Cardiac ventricle fibroblast (primary cell): ENCODE data around the gene NKIRAS2. TPM values are rescaled to one million over a fixed set of nuclear protein-coding genes. Genes with fewer than 3 reads are reported as not detected.

Source experiments
- total RNA-seq: library from RNA; depleted of rRNA; stranded (reverse); fragments of >200 nt; gene quantifications from 2 replicates; pipeline ENCODE4 v1.2.3, GENCODE V29; 2015

NKIRAS2 gene
- total RNA-seq = 38.6 and 40.2 TPM in 2 replicates

DNA sequence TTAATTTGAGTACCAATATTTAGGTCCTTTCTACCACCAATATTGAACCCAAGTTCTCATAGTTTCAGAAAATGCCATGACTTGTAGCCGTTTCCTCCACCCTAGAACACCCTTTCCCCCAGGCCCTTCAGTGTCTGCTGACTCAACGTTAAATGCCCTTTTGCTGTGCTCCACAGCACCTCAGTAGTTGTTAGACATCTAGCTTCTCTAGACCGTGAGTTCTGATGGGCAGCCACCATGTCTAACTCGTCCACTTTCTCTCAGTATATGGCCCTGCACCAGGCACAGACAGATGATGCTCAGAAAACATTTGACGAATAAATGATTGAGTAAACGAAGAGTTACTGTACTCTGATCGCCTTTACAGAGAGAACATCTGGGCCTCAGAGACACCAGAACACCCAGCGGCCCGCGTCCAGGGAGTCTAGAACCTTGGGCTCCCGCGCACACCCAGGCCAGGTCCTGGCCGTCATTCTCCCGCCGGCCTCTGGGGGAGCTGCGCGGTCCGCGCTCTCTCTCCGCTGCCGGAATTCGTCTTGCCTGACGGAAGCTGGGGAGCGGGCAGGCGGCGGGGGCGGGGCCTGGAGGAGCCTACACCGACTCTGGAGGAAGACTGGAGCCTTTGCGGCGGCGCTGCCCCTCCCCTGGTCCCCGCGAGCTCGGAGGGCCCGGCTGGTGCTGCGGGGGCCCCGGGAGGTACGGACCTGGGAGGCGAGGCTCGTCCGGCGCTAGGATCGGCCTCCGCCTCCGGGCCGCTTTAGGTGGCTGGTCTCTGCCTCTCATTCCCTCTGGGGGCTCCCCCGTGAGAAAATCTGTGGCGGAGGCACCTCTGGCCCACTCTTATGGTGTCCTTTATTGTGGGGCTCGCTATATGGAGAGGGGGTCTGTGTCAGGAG, at the start of gene NKIRAS2:
TSS of gene NKIRAS2 (plus strand) at position 582 of the 896 bp plus-strand sequence. CDS start 1,488 bp downstream, outside the sequence.

DNA sequence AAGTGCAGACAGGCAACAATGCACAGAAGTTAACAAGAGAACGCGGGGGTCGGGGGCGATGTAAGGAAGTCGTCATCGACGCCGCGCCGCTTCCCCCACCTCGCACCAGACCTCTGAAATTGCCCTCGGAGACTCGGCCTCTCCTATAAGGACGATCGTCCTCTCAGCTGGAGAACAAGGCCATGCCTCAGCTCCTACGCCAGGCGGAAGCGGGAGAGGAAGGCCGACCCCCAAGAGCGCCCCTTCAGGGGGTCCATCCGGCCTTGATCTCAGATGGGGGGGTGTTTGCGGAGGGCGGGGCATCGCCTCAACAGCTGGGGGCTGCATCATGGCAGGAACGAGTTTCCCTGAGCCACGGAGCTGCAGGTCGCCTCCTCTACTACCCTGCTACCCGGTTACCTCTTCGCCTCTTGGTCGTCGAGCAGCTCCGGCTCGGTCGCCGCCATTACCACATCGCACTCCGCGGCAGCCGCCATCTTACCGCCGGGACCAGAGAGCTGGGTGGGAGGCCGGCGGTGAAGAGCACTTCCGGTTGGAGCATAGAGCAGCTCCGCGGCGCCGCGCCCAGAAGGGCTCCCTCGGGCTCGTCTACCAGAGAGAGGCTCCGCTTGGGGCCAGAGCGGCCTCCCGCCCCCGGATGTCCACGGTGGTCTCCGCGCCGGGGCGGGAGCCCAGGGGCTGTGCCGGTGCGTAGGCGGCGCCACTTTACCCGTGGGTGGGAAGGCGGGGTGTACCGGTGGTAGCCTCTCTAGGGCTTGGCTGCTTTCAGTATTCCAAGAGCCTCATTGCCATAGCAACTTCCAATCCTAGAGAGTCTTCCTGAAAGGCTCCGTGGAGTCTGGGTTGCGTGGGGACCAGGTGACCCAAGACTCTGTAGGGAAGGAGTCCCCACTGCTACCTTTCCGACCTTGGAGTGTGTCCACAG, 2.7 kb upstream of the NKIRAS2 start, which contains the start of gene DNAJC7:
TSS of gene DNAJC7 (minus strand) at position 499 of the 925 bp plus-strand sequence. CDS start at position 476, 23 bp downstream.

DNA sequence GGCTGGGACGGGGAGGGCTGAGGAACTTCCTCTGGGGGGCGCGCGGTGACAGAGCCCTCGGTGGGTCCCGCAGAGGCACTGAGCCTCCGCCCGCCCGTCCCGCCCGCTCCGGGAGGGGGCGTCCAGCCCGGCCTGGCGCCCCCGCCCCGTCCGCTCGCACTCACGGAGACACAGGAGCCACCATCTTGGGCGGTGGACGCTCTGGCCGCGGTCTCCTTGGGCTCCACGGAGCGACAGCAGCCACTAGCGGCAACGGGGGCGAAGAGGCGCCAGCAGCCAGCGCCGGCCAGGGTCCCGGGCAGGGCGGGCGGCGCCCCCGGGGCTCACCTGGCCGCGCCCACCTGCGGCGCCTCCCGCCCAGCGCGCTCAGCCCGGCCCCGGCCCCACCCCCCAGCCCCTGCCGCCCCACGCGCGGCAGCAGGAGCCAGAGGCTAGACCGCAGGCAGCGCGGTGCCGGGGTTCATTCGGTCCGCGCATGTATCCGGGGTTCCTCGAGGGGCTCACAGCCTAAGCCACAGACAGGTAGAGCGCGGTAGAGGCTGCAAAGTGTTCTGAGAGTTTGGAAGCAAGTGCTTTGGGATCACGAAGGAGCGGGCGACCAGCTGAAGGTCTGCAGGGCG, 30.6 kb downstream of the NKIRAS2 start, which contains the start of gene C17orf113:
TSS of gene C17orf113 (minus strand) at position 209 of the 620 bp plus-strand sequence. CDS start 7,225 bp downstream, outside the sequence.

Other genes starting within 250 kb of the NKIRAS2 start
- gene JUP, start 233.4 kb upstream of the NKIRAS2 start, total RNA-seq = 22.5 and 23.7 TPM in 2 replicates
- gene P3H4, start 208.1 kb upstream of the NKIRAS2 start, total RNA-seq = 52.4 and 54.5 TPM in 2 replicates
- 395 and 437 TPM in 2 replicates for gene FKBP10, start 207.1 kb upstream of the NKIRAS2 start, total RNA-seq
- gene NT5C3B, start 183.9 kb upstream of the NKIRAS2 start, total RNA-seq = 47.2 and 58.6 TPM in 2 replicates
- gene KLHL10, start 182.3 kb upstream of the NKIRAS2 start, total RNA-seq = not detected in 2 replicates
- 16.5 and 18.0 TPM in 2 replicates for gene KLHL11, start 154.7 kb upstream of the NKIRAS2 start, total RNA-seq
- 185 and 187 TPM in 2 replicates for gene ACLY, start 101.1 kb upstream of the NKIRAS2 start, total RNA-seq
- gene ODAD4, start 89.5 kb upstream of the NKIRAS2 start, total RNA-seq = 0.06 and 0.20 TPM in 2 replicates
- gene CNP, start 53.3 kb upstream of the NKIRAS2 start, total RNA-seq = 63.9 and 70.5 TPM in 2 replicates
- 57.4 and 58.8 TPM in 2 replicates for gene DNAJC7, start 2.7 kb upstream of the NKIRAS2 start, total RNA-seq
- gene C17orf113, start 30.5 kb downstream of the NKIRAS2 start, total RNA-seq = 0.19 TPM in 1 of 2 replicates, not detected in the other
- gene ZNF385C, start 78.4 kb downstream of the NKIRAS2 start, total RNA-seq = not detected in 2 replicates
- 10.2 and 11.9 TPM in 2 replicates for gene DHX58, start 92.6 kb downstream of the NKIRAS2 start, total RNA-seq
- gene KAT2A, start 101.3 kb downstream of the NKIRAS2 start, total RNA-seq = 13.4 and 14.2 TPM in 2 replicates
- gene HSPB9, start 102.7 kb downstream of the NKIRAS2 start, total RNA-seq = not detected in 2 replicates
- gene RAB5C, start 134.9 kb downstream of the NKIRAS2 start, total RNA-seq = 76.3 and 89.0 TPM in 2 replicates
- gene KCNH4, start 161.1 kb downstream of the NKIRAS2 start, total RNA-seq = not detected in 2 replicates
- not detected in 2 replicates for gene HCRT, start 165.4 kb downstream of the NKIRAS2 start, total RNA-seq
- 23.5 and 24.0 TPM in 2 replicates for gene GHDC, start 174.4 kb downstream of the NKIRAS2 start, total RNA-seq